ENCODE data around the gene REV3L.

Gene REV3L

GRCh38 chr6:111524252-111524651, 41.2 kb upstream of the REV3L start:
- Histone ChIP-seq H3K4me2 (ENCODE audit: low read depth, low read length, poor library complexity, severe bottlenecking) (no peak overlapping the region), H3K27ac (ENCODE audit: low read depth, low read length) (no peak overlapping the region), H3F3A (ENCODE audit: insufficient read depth) (no peaks in the 10 kb centered on the region), H4K20me1 (ENCODE audit: low read depth, low read length) (peaks cover 4% of the 10 kb centered on the region; the same call in 1 of the 2 replicates), H3K27me3 (ENCODE audit: low read length) (no peaks in the 10 kb centered on the region), H3K79me2 (ENCODE audit: insufficient read depth, low read length) (0 out of 2 replicates have a peak, but pooled peaks cover 3% of the 10 kb centered on the region), H2AFZ (ENCODE audit: low read depth, low read length, severe bottlenecking) (no peak overlapping the region), H3K9me3 (ENCODE audit: insufficient read depth, low read length) (no peaks in the 10 kb centered on the region), H3K9ac (ENCODE audit: low read length) (no peak overlapping the region), H3K4me3 (ENCODE audit: insufficient read depth, low read length, poor library complexity, severe bottlenecking) (no peak overlapping the region), H3K36me3 (ENCODE audit: low read length) (no peaks in the 10 kb centered on the region), H3K9me2 (replicated peaks; ENCODE audit: insufficient read depth, low read length) (no peaks in the 10 kb centered on the region)
- TF ChIP-seq CTCF (IDR thresholded peaks at IDR 0.05; ENCODE audit: insufficient read depth, low read length, poor library complexity, severe bottlenecking): no peak
- no peak for TF ChIP-seq EZH2phosphoT487 (conservative IDR thresholded peaks at IDR 0.05; ENCODE audit: low read length)

- no peak overlapping the region for H3K27ac ChIP-seq (ENCODE audit: low read depth, low read length)
- H3K9ac ChIP-seq (ENCODE audit: low read length): no peak overlapping the region
- H3K9me3 ChIP-seq (ENCODE audit: insufficient read depth, low read length): no peaks in the 10 kb centered on the region
Observed at GRCh38 chr6:111523484-111524167, 40.6 kb upstream of the REV3L start.

GRCh38 chr6:111522393-111523020, 39.5 kb upstream of the REV3L start:
- TF ChIP-seq EZH2phosphoT487 (conservative IDR thresholded peaks at IDR 0.05; ENCODE audit: low read length) (no peak), CTCF (IDR thresholded peaks at IDR 0.05; ENCODE audit: insufficient read depth, low read length, poor library complexity, severe bottlenecking) (no peak)
- Histone ChIP-seq H3K9me2 (replicated peaks; ENCODE audit: insufficient read depth, low read length) (no peaks in the 10 kb centered on the region), H3K4me2 (ENCODE audit: low read depth, low read length, poor library complexity, severe bottlenecking) (no peak overlapping the region), H3K79me2 (ENCODE audit: insufficient read depth, low read length) (0 out of 2 replicates have a peak, but pooled peaks cover 3% of the 10 kb centered on the region), H3K27ac (ENCODE audit: low read depth, low read length) (no peak overlapping the region), H3K27me3 (ENCODE audit: low read length) (no peaks in the 10 kb centered on the region), H3K9ac (ENCODE audit: low read length) (no peak overlapping the region), H3K9me3 (ENCODE audit: insufficient read depth, low read length) (no peaks in the 10 kb centered on the region), H4K20me1 (ENCODE audit: low read depth, low read length) (no peaks in the 10 kb centered on the region), H3F3A (ENCODE audit: insufficient read depth) (no peaks in the 10 kb centered on the region), H2AFZ (ENCODE audit: low read depth, low read length, severe bottlenecking) (no peak overlapping the region), H3K4me3 (ENCODE audit: insufficient read depth, low read length, poor library complexity, severe bottlenecking) (no peak overlapping the region), H3K36me3 (ENCODE audit: low read length) (no peaks in the 10 kb centered on the region)

More at GRCh38 chr6:111523484-111524167, 40.6 kb upstream of the REV3L start:
- H3K27me3 ChIP-seq (ENCODE audit: low read length): no peaks in the 10 kb centered on the region
- H3F3A ChIP-seq (ENCODE audit: insufficient read depth): no peaks in the 10 kb centered on the region
- H3K36me3 ChIP-seq (ENCODE audit: low read length): no peaks in the 10 kb centered on the region
- no peaks in the 10 kb centered on the region for H3K9me2 ChIP-seq (replicated peaks; ENCODE audit: insufficient read depth, low read length)
- H3K4me2 ChIP-seq (ENCODE audit: low read depth, low read length, poor library complexity, severe bottlenecking): no peak overlapping the region
- H2AFZ ChIP-seq (ENCODE audit: low read depth, low read length, severe bottlenecking): no peak overlapping the region
- TF ChIP-seq EZH2phosphoT487 (conservative IDR thresholded peaks at IDR 0.05; ENCODE audit: low read length) (no peak), CTCF (IDR thresholded peaks at IDR 0.05; ENCODE audit: insufficient read depth, low read length, poor library complexity, severe bottlenecking) (no peak)
- H3K4me3 ChIP-seq (ENCODE audit: insufficient read depth, low read length, poor library complexity, severe bottlenecking): no peak overlapping the region
- 0 out of 2 replicates have a peak, but pooled peaks cover 3% of the 10 kb centered on the region for H3K79me2 ChIP-seq (ENCODE audit: insufficient read depth, low read length)
- H4K20me1 ChIP-seq (ENCODE audit: low read depth, low read length): no peaks in the 10 kb centered on the region

All from SU-DHL-6 (cell line).